Measurements from ENCODE around the gene FAM117A. TPM values are rescaled to one million over a fixed set of nuclear protein-coding genes. Genes with fewer than 3 reads are reported as not detected.

FAM117A gene
- total and polyA plus RNA-seq, 10 of the 15 experiments (the other 5 are each of a cell fraction or from before 2014, with no cell fraction given): 2.1 to 29.6 (median 20.0) TPM

DNA sequence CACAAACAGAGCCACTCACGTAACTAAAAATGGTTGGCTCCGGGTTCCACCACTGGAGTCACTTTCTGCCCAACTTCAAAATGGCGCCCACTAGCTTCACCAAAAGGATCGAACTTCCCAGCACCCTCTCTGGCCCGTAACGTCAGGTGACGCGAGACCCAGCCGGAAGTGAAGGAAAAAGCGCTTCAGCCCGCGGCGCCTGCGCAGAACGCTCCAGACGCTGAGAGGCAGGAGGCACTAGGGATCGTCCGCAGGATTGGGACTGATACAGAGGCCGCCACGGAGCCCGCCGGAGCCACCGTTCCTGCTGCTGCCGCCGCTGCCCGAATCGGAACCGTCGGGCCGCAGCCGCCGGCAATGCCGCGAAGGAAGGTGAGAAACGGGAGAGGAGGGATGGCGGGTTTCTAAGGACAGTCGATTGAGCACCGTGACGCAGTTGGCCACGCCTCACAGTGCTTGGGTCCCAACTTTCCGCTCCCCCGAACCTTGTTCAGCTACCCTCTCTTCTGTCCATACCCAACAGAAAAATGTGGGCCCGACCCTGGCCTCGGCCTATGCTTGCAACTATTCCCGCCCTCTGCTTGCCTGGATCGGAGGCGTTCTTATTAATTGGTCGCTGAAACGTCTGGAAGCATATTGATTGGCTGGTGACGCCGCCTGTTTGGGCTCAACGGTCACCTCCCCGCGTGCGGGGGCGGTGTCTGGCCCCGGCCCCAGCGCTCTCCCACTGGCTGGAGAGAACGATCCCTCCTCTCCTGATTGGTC, 24.7 kb upstream of the FAM117A start, which contains the start of gene KAT7 (continued):
- TF ChIP-seq EGR1 (IDR thresholded peaks at IDR 0.05; ENCODE audit: borderline replicate concordance in 1 of 2, low read depth in 2 of 2, low read length in 2 of 2): peak; percentile 76 to 100
- TF ChIP-seq JUND (IDR thresholded peaks at IDR 0.05; ENCODE audit: low read depth, low read length): no peak; the same call in 1 of the 2 replicates
- peak; percentile 86 for TF ChIP-seq TAF1 (IDR thresholded peaks at IDR 0.05; ENCODE audit: borderline replicate concordance, low read depth, low read length)
- TF ChIP-seq POU2F2 (IDR thresholded peaks at IDR 0.05; ENCODE audit: borderline replicate concordance, low read depth, low read length): peak; percentile 32; the same call in 2 of the 3 replicates
- TF ChIP-seq, protein P1, sequence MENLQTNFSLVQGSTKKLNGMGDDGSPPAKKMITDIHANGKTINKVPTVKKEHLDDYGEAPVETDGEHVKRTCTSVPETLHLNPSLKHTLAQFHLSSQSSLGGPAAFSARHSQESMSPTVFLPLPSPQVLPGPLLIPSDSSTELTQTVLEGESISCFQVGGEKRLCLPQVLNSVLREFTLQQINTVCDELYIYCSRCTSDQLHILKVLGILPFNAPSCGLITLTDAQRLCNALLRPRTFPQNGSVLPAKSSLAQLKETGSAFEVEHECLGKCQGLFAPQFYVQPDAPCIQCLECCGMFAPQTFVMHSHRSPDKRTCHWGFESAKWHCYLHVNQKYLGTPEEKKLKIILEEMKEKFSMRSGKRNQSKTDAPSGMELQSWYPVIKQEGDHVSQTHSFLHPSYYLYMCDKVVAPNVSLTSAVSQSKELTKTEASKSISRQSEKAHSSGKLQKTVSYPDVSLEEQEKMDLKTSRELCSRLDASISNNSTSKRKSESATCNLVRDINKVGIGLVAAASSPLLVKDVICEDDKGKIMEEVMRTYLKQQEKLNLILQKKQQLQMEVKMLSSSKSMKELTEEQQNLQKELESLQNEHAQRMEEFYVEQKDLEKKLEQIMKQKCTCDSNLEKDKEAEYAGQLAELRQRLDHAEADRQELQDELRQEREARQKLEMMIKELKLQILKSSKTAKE (IDR thresholded peaks at IDR 0.05; ENCODE audit: low read depth, poor library complexity, severe bottlenecking): peak; percentile 53
- TF ChIP-seq SMAD5 (IDR thresholded peaks at IDR 0.05; ENCODE audit: low read depth): 0 out of 2 replicates have a peak, but pooled peaks have one; percentile 44
- TF ChIP-seq IKZF1 (conservative IDR thresholded peaks at IDR 0.05): peak; percentile 97
- no peak for TF ChIP-seq RAD21 (IDR thresholded peaks at IDR 0.05; ENCODE audit: insufficient read depth, low read depth, low read length)
- TF ChIP-seq POLR2AphosphoS2 (IDR thresholded peaks at IDR 0.05; ENCODE audit: low read depth, low read length): peak; percentile 90
- TF ChIP-seq SMAD1 (IDR thresholded peaks at IDR 0.05; ENCODE audit: low read depth, partially characterized antibody): peak; percentile 53
- TF ChIP-seq, protein P2, sequence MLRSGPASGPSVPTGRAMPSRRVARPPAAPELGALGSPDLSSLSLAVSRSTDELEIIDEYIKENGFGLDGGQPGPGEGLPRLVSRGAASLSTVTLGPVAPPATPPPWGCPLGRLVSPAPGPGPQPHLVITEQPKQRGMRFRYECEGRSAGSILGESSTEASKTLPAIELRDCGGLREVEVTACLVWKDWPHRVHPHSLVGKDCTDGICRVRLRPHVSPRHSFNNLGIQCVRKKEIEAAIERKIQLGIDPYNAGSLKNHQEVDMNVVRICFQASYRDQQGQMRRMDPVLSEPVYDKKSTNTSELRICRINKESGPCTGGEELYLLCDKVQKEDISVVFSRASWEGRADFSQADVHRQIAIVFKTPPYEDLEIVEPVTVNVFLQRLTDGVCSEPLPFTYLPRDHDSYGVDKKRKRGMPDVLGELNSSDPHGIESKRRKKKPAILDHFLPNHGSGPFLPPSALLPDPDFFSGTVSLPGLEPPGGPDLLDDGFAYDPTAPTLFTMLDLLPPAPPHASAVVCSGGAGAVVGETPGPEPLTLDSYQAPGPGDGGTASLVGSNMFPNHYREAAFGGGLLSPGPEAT (IDR thresholded peaks at IDR 0.05; ENCODE audit: low read depth): 0 out of 2 replicates have a peak, but pooled peaks have one; percentile 38
- TF ChIP-seq NRF1 (conservative IDR thresholded peaks at IDR 0.05; ENCODE audit: low read depth, low read length): peak; percentile 75
- TF ChIP-seq CEBPB (IDR thresholded peaks at IDR 0.05; ENCODE audit: borderline replicate concordance in 1 of 2, low read depth in 2 of 2, low read length in 2 of 2): no peak
- TF ChIP-seq CBX3 (IDR thresholded peaks at IDR 0.05; ENCODE audit: borderline replicate concordance, low read depth): no peak
- TF ChIP-seq, protein P3, sequence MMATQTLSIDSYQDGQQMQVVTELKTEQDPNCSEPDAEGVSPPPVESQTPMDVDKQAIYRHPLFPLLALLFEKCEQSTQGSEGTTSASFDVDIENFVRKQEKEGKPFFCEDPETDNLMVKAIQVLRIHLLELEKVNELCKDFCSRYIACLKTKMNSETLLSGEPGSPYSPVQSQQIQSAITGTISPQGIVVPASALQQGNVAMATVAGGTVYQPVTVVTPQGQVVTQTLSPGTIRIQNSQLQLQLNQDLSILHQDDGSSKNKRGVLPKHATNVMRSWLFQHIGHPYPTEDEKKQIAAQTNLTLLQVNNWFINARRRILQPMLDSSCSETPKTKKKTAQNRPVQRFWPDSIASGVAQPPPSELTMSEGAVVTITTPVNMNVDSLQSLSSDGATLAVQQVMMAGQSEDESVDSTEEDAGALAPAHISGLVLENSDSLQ (IDR thresholded peaks at IDR 0.05): peak; percentile 99
- TF ChIP-seq BHLHE40 (IDR thresholded peaks at IDR 0.05; ENCODE audit: borderline replicate concordance in 1 of 2, low read depth in 2 of 2, low read length in 1 of 2): peak; percentile 74 to 88; a peak in 3 of 4 replicates
- TF ChIP-seq SRF (IDR thresholded peaks at IDR 0.05; ENCODE audit: low read depth in 2 of 2, low read length in 2 of 2): 0 out of 4 replicates have a peak, but pooled peaks of 1 of the 2 experiments have one; percentile 48
- TF ChIP-seq LARP7 (IDR thresholded peaks at IDR 0.05): peak; percentile 99
- no peak for TF ChIP-seq TCF12 (IDR thresholded peaks at IDR 0.05; ENCODE audit: low read depth, low read length)

Data from GM12878 (cell line).